ENCODE results near the gene KIAA1191. TPM values are rescaled to one million over a fixed set of nuclear protein-coding genes. Genes with fewer than 3 reads are reported as not detected.
"Not testable (repeated sequence)": the region's sequence is repeated elsewhere in the genome, so short reads cannot be mapped to it uniquely, and the experiment has no call there.

KIAA1191 gene
- total RNA-seq, 1 donor: 34.0 TPM

- no peak overlapping the region for H3K4me3 ChIP-seq (ENCODE audit: low read length)
- no peaks in the 10 kb centered on the region for H3K4me1 ChIP-seq (ENCODE audit: insufficient read depth, low read length)
These were observed 41.6 kb downstream of the KIAA1191 start for GRCh38 chr5:176319827-176320554.

GRCh38 chr5:176317534-176318374 lies 43.8 kb downstream of the KIAA1191 start:
- Histone ChIP-seq H3K4me1 (ENCODE audit: insufficient read depth, low read length) (no peaks in the 10 kb centered on the region), H3K4me3 (ENCODE audit: low read length) (no peak overlapping the region)

More at GRCh38 chr5:176319827-176320554, 41.6 kb downstream of the KIAA1191 start:
- no peaks in the 10 kb centered on the region for H3K9me3 ChIP-seq (ENCODE audit: low read depth, low read length)
- no peaks in the 10 kb centered on the region for H3K27me3 ChIP-seq (ENCODE audit: insufficient read depth, low read length)

GRCh38 chr5:176305356-176305755 lies 56.2 kb downstream of the KIAA1191 start:
- not testable (repeated sequence) for H3K4me3 ChIP-seq (ENCODE audit: low read length); H3K4me1 ChIP-seq (ENCODE audit: insufficient read depth, low read length); H3K27me3 ChIP-seq (ENCODE audit: insufficient read depth, low read length); H3K9me3 ChIP-seq (ENCODE audit: low read depth, low read length)

More at GRCh38 chr5:176317534-176318374, 43.8 kb downstream of the KIAA1191 start:
- H3K9me3 ChIP-seq (ENCODE audit: low read depth, low read length): no peaks in the 10 kb centered on the region
- H3K27me3 ChIP-seq (ENCODE audit: insufficient read depth, low read length): no peaks in the 10 kb centered on the region

Other genes with a start within 250 kb of the KIAA1191 start
- 11.5 TPM for gene SIMC1, start 123.3 kb downstream of the KIAA1191 start, total RNA-seq
- 2.3 TPM for gene ARL10, start 3.7 kb upstream of the KIAA1191 start, total RNA-seq
- 6.1 TPM for gene NOP16, start 26.8 kb upstream of the KIAA1191 start, total RNA-seq
- gene HIGD2A, start 27.0 kb upstream of the KIAA1191 start, total RNA-seq: 61.7 TPM
- gene CLTB, start 54.8 kb upstream of the KIAA1191 start, total RNA-seq: 55.3 TPM
- gene FAF2, start 86.6 kb upstream of the KIAA1191 start, total RNA-seq: 30.1 TPM
- 24.9 TPM for gene RNF44, start 175.6 kb upstream of the KIAA1191 start, total RNA-seq
- gene CDHR2, start 187.6 kb upstream of the KIAA1191 start, total RNA-seq: 0.10 TPM
- gene GPRIN1, start 248.4 kb upstream of the KIAA1191 start, total RNA-seq: 0.94 TPM